Measurements from ENCODE around the gene HHIP. TPM values are rescaled to one million over a fixed set of nuclear protein-coding genes. Genes with fewer than 3 reads are reported as not detected.

Gene HHIP
- total RNA-seq, 1 donor from 2014 or later: not detected

GRCh38 chr4:144627663-144628076 lies 18.3 kb upstream of the HHIP start:
- H3K27ac ChIP-seq: no peak overlapping the region
- no peak overlapping the region for H3K4me3 Mint-ChIP-seq

GRCh38 chr4:144633215-144633614 lies 12.7 kb upstream of the HHIP start:
- Mint-ChIP-seq H3K36me3 (no peaks in the 10 kb centered on the region), H3K27ac (no peak overlapping the region), H3K27me3 (ENCODE audit: insufficient read depth, low read depth) (no peaks in the 10 kb centered on the region), H3K9me3 (no peaks in the 10 kb centered on the region), H3K4me1 (no peaks in the 10 kb centered on the region), H3K4me3 (no peak overlapping the region)
- no peaks in the 10 kb centered on the region for H3K9me3 ChIP-seq (ENCODE audit: low read depth)
- TF ChIP-seq EZH2phosphoT487 (IDR thresholded peaks at IDR 0.05) (no peak), EZH2 (IDR thresholded peaks at IDR 0.05) (no peak), CTCF (IDR thresholded peaks at IDR 0.05) (no peak)
- H4K20me1 ChIP-seq (ENCODE audit: low read depth): no peaks in the 10 kb centered on the region
- H3F3A ChIP-seq (ENCODE audit: low read depth): no peaks in the 10 kb centered on the region
- H3K4me1 ChIP-seq: no peaks in the 10 kb centered on the region
- H3K4me2 ChIP-seq: no peak overlapping the region
- no peak overlapping the region for H3K9ac ChIP-seq
- no peaks in the 10 kb centered on the region for H3K36me3 ChIP-seq
- DNase-seq (ENCODE audit: low spot score): no peak
- H3K27me3 ChIP-seq: no peaks in the 10 kb centered on the region
- no peak overlapping the region for H2AFZ ChIP-seq (replicated peaks)
- no peak overlapping the region for H3K27ac ChIP-seq
- no peaks in the 10 kb centered on the region for H3K79me2 ChIP-seq (ENCODE audit: low read depth)
- H3K4me3 ChIP-seq: no peak overlapping the region

More at GRCh38 chr4:144627663-144628076, 18.3 kb upstream of the HHIP start:
- no peak for TF ChIP-seq EZH2phosphoT487 (IDR thresholded peaks at IDR 0.05)
- TF ChIP-seq EZH2 (IDR thresholded peaks at IDR 0.05): no peak
- TF ChIP-seq CTCF (IDR thresholded peaks at IDR 0.05): no peak
- Mint-ChIP-seq H3K4me1 (no peaks in the 10 kb centered on the region), H3K27me3 (ENCODE audit: insufficient read depth, low read depth) (no peaks in the 10 kb centered on the region), H3K9me3 (no peaks in the 10 kb centered on the region), H3K36me3 (no peaks in the 10 kb centered on the region), H3K27ac (no peak overlapping the region)
- Histone ChIP-seq H4K20me1 (ENCODE audit: low read depth) (no peaks in the 10 kb centered on the region), H3F3A (ENCODE audit: low read depth) (no peaks in the 10 kb centered on the region), H3K79me2 (ENCODE audit: low read depth) (no peaks in the 10 kb centered on the region), H3K4me2 (no peak overlapping the region), H3K27me3 (no peaks in the 10 kb centered on the region), H3K9me3 (ENCODE audit: low read depth) (no peaks in the 10 kb centered on the region), H3K9ac (no peak overlapping the region), H3K4me3 (no peak overlapping the region), H2AFZ (replicated peaks) (no peak overlapping the region), H3K36me3 (no peaks in the 10 kb centered on the region), H3K4me1 (no peaks in the 10 kb centered on the region)
- DNase-seq (ENCODE audit: low spot score): no peak

GRCh38 chr4:144634978-144635747 lies 10.8 kb upstream of the HHIP start:
- no peaks in the 10 kb centered on the region for H3K4me1 Mint-ChIP-seq
- Histone ChIP-seq H3K79me2 (ENCODE audit: low read depth) (no peaks in the 10 kb centered on the region), H3K36me3 (no peaks in the 10 kb centered on the region), H2AFZ (replicated peaks) (no peak overlapping the region), H4K20me1 (ENCODE audit: low read depth) (no peaks in the 10 kb centered on the region), H3K9ac (no peak overlapping the region), H3K4me3 (no peak overlapping the region), H3F3A (ENCODE audit: low read depth) (no peaks in the 10 kb centered on the region), H3K9me3 (ENCODE audit: low read depth) (no peaks in the 10 kb centered on the region), H3K4me1 (no peaks in the 10 kb centered on the region), H3K4me2 (no peak overlapping the region), H3K27me3 (no peaks in the 10 kb centered on the region), H3K27ac (no peak overlapping the region)
- no peaks in the 10 kb centered on the region for H3K36me3 Mint-ChIP-seq
- no peak for TF ChIP-seq EZH2 (IDR thresholded peaks at IDR 0.05)
- TF ChIP-seq EZH2phosphoT487 (IDR thresholded peaks at IDR 0.05): no peak
- TF ChIP-seq CTCF (IDR thresholded peaks at IDR 0.05): no peak
- H3K9me3 Mint-ChIP-seq: no peaks in the 10 kb centered on the region
- peaks cover 2% of the 10 kb centered on the region for H3K27me3 Mint-ChIP-seq (ENCODE audit: insufficient read depth, low read depth)
- DNase-seq (ENCODE audit: low spot score): no peak
- H3K27ac Mint-ChIP-seq: no peak overlapping the region
- no peak overlapping the region for H3K4me3 Mint-ChIP-seq

Data from neural progenitor cell (in vitro differentiated cells).